ENCODE measurements around the gene AXIN1.

DNA sequence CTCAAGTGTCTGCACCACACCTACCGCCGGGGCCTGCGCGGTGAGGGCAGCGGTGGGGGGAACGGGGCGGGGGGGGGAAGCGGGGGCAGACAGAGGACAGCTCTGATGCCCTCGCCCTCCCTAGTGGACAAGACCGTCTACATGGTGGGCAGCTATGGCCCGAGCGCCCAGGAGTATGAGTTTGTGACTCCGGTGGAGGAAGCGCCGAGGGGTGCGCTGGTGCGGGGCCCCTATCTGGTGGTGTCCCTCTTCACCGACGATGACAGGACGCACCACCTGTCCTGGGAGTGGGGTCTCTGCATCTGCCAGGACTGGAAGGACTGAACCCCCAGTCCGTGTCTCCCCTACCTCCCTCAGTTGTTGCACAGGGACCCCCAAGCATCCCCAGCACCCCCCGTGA is 70.0 kb downstream of the AXIN1 start:
- TF ChIP-seq POLR2AphosphoS5 (IDR thresholded peaks at IDR 0.05) (no peak), POLR2A (IDR thresholded peaks at IDR 0.05) (no peak)
- TF ChIP-seq, protein P1, sequence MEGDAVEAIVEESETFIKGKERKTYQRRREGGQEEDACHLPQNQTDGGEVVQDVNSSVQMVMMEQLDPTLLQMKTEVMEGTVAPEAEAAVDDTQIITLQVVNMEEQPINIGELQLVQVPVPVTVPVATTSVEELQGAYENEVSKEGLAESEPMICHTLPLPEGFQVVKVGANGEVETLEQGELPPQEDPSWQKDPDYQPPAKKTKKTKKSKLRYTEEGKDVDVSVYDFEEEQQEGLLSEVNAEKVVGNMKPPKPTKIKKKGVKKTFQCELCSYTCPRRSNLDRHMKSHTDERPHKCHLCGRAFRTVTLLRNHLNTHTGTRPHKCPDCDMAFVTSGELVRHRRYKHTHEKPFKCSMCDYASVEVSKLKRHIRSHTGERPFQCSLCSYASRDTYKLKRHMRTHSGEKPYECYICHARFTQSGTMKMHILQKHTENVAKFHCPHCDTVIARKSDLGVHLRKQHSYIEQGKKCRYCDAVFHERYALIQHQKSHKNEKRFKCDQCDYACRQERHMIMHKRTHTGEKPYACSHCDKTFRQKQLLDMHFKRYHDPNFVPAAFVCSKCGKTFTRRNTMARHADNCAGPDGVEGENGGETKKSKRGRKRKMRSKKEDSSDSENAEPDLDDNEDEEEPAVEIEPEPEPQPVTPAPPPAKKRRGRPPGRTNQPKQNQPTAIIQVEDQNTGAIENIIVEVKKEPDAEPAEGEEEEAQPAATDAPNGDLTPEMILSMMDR (IDR thresholded peaks at IDR 0.05), result no peak

Data from prostate gland (tissue), 2 donors.